HG02588 (cell line): ENCODE results near the gene GOLGA6D.
"Not testable (repeated sequence)": the region's sequence is repeated elsewhere in the genome, so short reads cannot be mapped to it uniquely, and the experiment has no call there.

Experiments used
- ATAC-seq: cut with Tn5 transposase; IDR thresholded peaks from one replicate; pipeline ENCODE4 v1.9.1; 2021; ENCODE audit warnings: mild to moderate bottlenecking, moderate library complexity; ENCODE audit not compliant: unreplicated experiment

Gene GOLGA6D, protein sequence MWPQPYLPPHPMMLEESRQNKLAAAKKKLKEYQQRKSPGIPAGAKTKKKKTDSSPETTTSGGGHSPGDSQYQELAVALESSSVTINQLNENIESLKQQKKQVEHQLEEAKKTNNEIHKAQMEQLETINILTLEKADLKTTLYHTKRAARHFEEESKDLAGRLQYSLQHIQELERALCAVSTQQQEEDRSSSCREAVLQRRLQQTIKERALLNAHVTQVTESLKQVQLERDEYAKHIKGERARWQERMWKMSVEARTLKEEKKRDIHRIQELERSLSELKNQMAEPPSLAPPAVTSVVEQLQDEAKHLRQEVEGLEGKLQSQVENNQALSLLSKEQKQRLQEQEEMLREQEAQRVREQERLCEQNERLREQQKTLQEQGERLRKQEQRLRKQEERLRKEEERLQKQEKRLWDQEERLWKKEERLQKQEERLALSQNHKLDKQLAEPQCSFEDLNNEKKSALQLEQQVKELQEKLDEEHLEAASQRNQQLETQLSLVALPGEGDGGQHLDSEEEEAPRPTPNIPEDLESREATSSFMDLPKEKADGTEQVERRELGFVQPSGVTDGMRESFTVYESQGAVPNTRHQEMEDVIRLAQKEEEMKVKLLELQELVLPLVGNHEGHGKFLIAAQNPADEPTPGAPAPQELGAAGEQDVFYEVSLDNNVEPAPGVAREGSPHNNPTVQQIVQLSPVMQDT

GRCh38 chr15:75282572-75282971 is at the start of gene GOLGA6D:
Gene GOLGA6D, plus strand, starts transcription at chr15:75282835. Its CDS starts 41 bp downstream, at chr15:75282876.
- not testable (repeated sequence) for ATAC-seq

DNA sequence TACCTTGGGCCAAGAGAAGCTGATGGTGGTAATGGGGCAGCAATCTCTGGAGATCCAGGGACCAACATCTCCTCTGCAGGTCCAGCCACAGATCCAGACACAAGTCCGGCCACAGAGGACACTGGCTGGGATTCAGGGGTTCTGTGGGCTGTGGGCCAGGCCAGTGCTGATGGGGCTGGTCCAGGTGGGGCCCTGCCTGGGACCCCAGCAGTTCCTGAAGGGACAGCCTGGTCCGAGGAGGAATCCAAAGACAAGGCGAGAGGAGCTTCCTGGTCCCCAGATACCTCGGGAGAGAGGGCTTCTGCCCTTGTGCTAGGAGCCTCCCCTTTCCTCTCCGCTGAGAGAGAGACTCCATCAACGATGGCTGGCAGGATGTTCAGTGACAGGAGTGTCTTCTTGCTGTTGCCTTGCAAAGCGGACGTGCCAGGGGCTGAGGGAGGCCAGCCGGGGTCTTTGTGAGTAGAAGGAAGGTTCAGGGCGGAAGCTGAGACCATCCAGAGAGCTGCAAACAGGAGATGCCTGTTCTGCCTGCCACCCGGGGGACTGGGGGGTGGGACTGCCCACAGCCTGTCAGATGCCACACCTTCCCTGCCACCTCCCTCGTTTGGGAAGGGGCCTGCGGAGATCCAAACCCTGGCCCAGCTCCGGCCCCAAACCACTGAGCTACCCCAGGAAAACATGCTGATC is 49.0 kb upstream of the GOLGA6D start:
- no peak for ATAC-seq

DNA sequence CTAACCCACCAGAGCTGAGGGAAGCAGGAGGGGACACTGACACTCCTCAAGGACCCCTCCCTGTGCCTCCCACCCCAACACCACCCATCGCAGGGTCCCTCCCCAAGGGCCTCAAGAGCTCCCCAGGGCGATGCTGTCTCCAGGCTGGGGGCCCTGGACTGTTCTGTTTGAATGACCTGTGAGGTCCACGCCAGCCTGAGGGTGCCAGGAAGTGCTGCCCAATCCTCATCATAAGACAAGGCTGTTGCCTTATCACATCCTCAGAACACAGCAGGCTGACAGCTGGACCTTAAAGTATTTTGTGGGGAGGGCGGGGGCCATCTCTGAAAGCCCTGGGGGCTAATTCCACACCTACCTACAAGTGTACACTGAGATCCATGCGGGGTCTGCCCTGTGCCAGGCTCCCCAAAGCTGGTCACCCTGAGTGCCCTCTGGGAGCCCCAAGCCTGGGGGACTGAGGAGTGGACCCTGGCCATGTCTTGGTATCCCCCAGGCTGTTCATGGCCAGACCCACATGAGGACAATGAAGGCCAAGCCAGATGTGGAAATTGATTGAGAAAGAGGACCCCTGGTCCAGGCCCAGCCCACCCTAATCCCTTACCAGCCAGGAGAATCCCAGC is 48.3 kb upstream of the GOLGA6D start:
- no peak for ATAC-seq

GRCh38 chr15:75235051-75235673 is 47.5 kb upstream of the GOLGA6D start:
- ATAC-seq = no peak

DNA sequence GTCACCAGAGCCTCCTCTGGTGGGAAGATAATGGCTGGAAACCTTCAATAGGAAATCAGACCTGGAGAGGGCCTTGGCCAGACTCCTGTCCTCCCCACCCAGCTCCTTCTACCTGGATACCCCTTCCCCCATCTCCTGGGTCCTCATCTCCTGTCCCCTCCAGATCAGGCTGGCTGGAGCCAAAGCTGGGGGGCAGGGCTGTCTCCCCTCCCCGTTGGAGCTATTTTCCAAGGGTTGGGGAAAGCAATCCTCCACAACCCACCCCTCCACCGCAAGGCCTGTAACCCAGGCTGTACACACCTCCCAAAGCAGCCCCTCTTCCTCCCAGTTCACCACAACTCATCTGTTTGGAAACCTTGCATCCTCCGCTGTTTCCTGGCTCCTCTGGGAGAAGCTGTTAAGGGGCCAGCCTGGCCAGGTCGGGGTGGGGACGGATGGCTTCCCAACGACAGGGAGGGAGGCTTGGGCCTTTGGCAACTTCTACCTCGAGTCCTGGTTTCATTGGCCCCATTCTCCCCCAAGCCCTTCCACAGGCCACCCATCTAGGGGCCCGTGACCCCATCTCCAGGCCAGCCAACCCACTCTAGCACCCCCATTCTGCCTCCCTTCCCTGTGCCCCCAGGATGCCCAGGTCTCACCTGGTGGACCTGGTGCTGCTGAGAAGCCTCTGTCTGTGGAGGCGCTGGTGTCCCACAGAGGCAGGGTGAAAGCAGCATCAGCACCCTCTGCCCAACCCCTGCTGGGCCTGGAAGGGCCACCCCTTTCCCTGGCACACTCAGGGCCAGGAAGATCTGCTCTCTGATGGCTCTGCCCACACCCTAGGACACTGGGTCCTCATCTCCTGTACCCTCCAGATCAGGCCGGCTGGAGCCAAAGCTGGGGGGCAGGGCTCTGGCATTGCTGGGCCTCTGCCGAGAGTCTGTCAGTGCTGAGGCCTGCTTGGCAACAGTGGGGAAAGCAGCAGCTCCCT is 46.6 kb upstream of the GOLGA6D start:
- ATAC-seq = no peak

DNA sequence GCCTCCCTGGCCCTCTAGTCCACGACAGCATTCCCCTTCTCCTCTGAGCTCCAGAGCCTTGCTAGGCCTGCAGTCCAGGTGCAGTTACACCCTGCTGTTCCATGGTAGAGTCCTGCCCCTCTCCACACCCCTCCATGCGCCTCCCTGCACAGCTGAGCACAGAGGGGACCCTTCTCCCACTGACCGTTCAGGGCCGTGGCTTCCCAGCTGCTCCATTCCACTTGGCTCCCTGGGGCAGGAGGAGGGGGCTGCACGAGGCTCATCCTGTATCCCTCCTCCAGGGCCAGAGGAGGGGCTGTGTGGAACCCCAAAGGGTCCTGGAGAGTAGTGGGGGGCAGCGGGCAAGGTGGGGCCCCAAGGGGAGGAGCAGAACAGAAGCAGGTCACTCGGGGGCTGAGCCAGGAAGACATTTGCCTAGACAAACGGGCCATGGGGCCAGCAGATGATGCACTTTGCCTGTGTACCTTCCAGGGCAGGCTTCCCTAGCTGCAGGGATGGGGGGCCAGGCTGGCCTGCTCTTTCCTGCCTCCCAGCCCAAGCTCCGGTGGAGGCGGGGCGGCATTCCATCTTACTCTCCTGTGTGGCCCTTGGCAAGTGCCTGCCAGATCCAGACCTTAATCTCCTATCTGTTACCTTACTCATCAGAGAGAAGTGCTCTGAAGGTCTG is 45.2 kb upstream of the GOLGA6D start:
- no peak for ATAC-seq

DNA sequence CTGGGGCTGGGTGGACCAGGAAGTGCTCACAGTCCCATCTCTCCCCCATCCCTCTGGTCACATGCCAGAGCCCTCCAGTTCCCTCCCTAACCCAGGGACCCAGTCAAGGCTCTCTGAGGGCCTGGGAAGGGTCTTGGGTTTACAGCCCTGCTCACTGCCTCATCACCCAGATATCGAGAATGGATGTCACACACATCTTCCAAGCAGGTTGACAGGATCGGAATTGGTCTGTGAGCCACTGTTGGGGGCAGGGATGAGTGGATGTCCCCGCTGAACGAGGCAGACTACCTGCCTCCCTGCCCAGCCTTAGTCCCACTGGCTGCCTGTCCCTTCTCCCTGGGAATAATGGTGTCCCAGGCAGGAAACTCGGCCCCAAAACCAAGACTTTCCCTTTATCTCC is 44.5 kb upstream of the GOLGA6D start:
- no peak for ATAC-seq

GRCh38 chr15:75245741-75246140 is 36.9 kb upstream of the GOLGA6D start:
- not testable (repeated sequence) for ATAC-seq

DNA sequence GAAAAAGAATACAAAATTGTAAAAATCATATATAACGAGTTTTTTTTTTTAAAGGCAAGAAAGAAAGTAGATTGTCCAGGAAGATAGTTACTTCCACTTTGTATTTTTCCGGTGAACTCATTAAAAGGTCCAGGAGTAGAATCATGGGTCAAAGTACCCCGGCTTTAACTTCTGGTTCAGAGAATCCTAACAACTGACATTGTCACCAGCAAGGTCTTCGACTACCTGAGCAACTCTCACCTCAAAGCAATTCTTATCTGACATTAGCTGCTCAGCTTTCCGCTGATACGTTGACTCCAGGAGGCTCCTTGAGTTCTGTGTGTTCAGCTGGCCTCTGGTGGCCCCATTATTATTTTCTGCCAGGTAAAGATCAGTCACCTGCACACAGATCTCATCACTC is 33.6 kb upstream of the GOLGA6D start:
- ATAC-seq = not testable (repeated sequence)

- no peak for ATAC-seq
Measured at GRCh38 chr15:75249726-75250125, 32.9 kb upstream of the GOLGA6D start.

GRCh38 chr15:75251343-75251742 is 31.3 kb upstream of the GOLGA6D start:
- not testable (repeated sequence) for ATAC-seq

GRCh38 chr15:75252285-75252684 is 30.4 kb upstream of the GOLGA6D start:
- not testable (repeated sequence) for ATAC-seq

- ATAC-seq = not testable (repeated sequence)
Measured at GRCh38 chr15:75258034-75258433, 24.6 kb upstream of the GOLGA6D start, which contains the start of gene GOLGA6C. Gene GOLGA6C, plus strand, starts transcription at chr15:75258334. Its CDS starts 265 bp downstream, at chr15:75258599.

DNA sequence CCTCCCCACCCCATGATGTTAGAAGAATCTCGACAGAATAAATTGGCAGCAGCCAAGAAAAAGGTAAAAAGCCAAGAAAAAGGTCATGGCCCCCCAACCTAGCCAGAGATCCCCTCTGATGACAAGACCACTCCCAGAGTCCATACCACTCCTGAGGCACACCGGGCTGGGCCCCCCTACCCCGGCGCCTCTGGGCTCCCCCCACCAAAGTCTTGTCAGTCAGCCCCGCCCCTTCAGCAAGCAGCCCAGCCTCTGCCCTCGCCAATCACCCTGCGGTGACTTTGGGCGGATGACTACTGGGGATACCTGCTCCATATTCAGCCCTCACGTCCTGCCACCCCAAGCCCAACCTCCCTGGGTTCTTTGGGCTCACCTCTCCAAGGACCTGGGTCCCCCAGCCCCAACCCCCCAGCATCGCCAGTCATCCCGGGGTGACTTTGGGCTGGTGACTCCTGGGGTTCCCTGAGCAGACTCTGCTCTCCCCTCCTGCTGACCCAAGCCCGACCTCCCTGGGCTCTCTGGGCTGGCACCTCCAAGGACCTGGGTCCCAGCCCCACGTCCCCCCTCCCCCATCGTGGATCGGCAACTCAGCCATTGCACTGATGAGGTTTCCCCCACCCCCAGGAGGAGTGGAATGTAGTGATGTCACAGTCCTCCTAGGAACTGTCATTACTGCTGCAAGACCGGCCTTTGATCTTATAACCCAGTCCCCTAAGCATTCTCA is 23.9 kb upstream of the GOLGA6D start:
- not testable (repeated sequence) for ATAC-seq

DNA sequence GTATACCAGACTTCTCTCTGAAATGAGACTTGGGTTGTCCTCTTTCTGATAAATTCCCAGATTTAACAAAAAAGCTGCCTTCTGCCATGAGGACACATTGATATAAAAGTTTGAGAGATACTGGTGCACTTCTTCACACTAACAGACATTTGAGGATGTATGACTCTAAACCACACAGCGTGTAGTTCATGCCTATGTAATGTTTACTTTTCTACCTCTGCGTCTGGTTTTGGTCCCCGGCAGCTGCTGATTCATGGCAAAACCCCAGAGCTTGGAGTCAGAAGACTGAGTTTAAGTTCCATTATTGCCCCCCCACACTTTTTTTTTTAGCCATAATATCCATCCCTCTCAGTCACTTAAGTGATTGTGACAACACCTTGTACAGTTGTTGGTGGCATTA is 22.8 kb upstream of the GOLGA6D start:
- not testable (repeated sequence) for ATAC-seq

GRCh38 chr15:75273751-75274359 is 8.8 kb upstream of the GOLGA6D start:
- ATAC-seq = not testable (repeated sequence)

GRCh38 chr15:75274509-75275107 is 8.0 kb upstream of the GOLGA6D start:
- not testable (repeated sequence) for ATAC-seq
